Upper lobe of left lung (tissue), 4 donors: ENCODE results near the gene IL1RAPL2.

ENCODE experiments used
- CTCF ChIP-seq, 6 experiments: fragments of 450-650 bp in 4 of 6; fragments of 200-600 bp in 2 of 6; sonication (generic) in 2 of 6; IDR thresholded peaks; one replicate each; pipeline ENCODE4 v1.5.1; 2016 to 2019; ENCODE audit warnings: antibody characterized with exemption in 6 of 6
- EP300 ChIP-seq, 4 donors: sonication (generic); formaldehyde crosslinking; IDR thresholded peaks; one replicate each; pipeline ENCODE4 v1.5.1; 2017; ENCODE audit warnings: antibody characterized with exemption in 4 of 4, control low read depth in 2 of 4

- no peak for TF ChIP-seq CTCF (IDR thresholded peaks at IDR 0.05)
- no peak for TF ChIP-seq EP300 (IDR thresholded peaks at IDR 0.05)
Observed at GRCh38 chrX:104902070-104902469, 336.1 kb downstream of the IL1RAPL2 start.
